Transverse colon (tissue), 4 donors: Measurements from ENCODE around the gene CDSN. TPM values are rescaled to one million over a fixed set of nuclear protein-coding genes. Genes with fewer than 3 reads are reported as not detected.
A peak's percentile ranks its signal among the peaks of the same experiment; 100 is the strongest.
"Not testable (repeated sequence)": the region's sequence is repeated elsewhere in the genome, so short reads cannot be mapped to it uniquely, and the experiment has no call there.

Source experiments
- DNase-seq: peaks from one replicate; pipeline ENCODE4 v3.0.0-alpha.2; 2019
- H3K27ac ChIP-seq, 4 donors: fragments of 200-600 bp; sonication (generic); 2 replicates each; pipeline ENCODE4 v1.5.1; 2016 to 2018; ENCODE audit warnings: inconsistent platforms in 4 of 4
- H3K27me3 ChIP-seq: fragments of 200-600 bp; sonication (generic); 2 replicates; pipeline ENCODE4 v1.5.1; 2017; ENCODE audit warnings: inconsistent platforms
- H3K36me3 ChIP-seq, 4 donors: fragments of 200-600 bp; sonication (generic); 2 replicates each; pipeline ENCODE4 v1.5.1; 2017 to 2019; ENCODE audit warnings: inconsistent platforms in 4 of 4
- H3K4me1 ChIP-seq, 4 donors: fragments of 200-600 bp; sonication (generic); 2 replicates each; pipeline ENCODE4 v1.5.1; 2017 to 2020; ENCODE audit warnings: inconsistent platforms in 4 of 4
- H3K4me3 ChIP-seq, 4 donors: fragments of 200-600 bp; sonication (generic); 1 replicate in 1 of 4; 2 replicates in 3 of 4; pipeline versions ENCODE4 v1.5.1 to v1.6.1; 2017 to 2019; ENCODE audit warnings: inconsistent platforms in 4 of 4
- H3K9me3 ChIP-seq, 2 donors: fragments of 200-600 bp; sonication (generic); 2 replicates each; pipeline ENCODE4 v1.5.1; 2017 to 2019; ENCODE audit warnings: inconsistent platforms in 2 of 2
- EP300 ChIP-seq: sonication (generic); formaldehyde crosslinking; IDR thresholded peaks from one replicate; pipeline ENCODE4 v1.6.1; 2017; ENCODE audit warnings: antibody characterized with exemption, low read depth
- POLR2A ChIP-seq: fragments of 450-650 bp; IDR thresholded peaks from one replicate; pipeline ENCODE4 v1.6.1; 2016; ENCODE audit warnings: antibody characterized with exemption, mild to moderate bottlenecking, moderate library complexity
- POLR2AphosphoS5 ChIP-seq, 3 donors: sonication (generic); formaldehyde crosslinking; IDR thresholded peaks; one replicate each; pipeline ENCODE4 v1.6.1; 2016; ENCODE audit warnings: antibody characterized with exemption in 3 of 3
- WGBS, 2 donors: methylation state at CpG; one replicate each; pipeline ENCODE4 v1.1.5; 2018; ENCODE audit warnings: low coverage in 1 of 2; 5-methylcytosine and 5-hydroxymethylcytosine counted together
- in situ Hi-C, 4 donors: fragments of 200-750 bp; cut with MboI; loops; one replicate each; pipeline versions ENCODE4 v1.15.0 to v1.15.1; 2017; ENCODE audit warnings: low sequenced_read_pairs in 3 of 4, low pct_ligation_motif_present in 1 of 4, low pct_unique_long_range_greater_than_20kb in 1 of 4
- intact Hi-C: fragments of 100-400 bp; cut with DNase I; formaldehyde crosslinking; loops from one replicate; pipeline ENCODE4 v1.15.1; 2023; ENCODE audit warnings: low total_unique reads
- total RNA-seq, 4 donors: library from RNA; depleted of rRNA; stranded (reverse); fragments of >200 nt; gene quantifications; one replicate each; pipeline ENCODE4 v1.1.0, GENCODE V29; 2016
- TF ChIP-seq, protein P1 (sequence below), 5 experiments: fragments of 200-600 bp in 3 of 5; fragments of 450-650 bp in 2 of 5; sonication (generic) in 3 of 5; IDR thresholded peaks; 1 replicate in 2 of 5; 2 replicates in 3 of 5; pipeline ENCODE4 v1.5.1; 2016 to 2017; ENCODE audit warnings: antibody characterized with exemption in 5 of 5, inconsistent platforms in 3 of 5, mild to moderate bottlenecking in 2 of 5, moderate library complexity in 1 of 5

The CDSN gene, protein sequence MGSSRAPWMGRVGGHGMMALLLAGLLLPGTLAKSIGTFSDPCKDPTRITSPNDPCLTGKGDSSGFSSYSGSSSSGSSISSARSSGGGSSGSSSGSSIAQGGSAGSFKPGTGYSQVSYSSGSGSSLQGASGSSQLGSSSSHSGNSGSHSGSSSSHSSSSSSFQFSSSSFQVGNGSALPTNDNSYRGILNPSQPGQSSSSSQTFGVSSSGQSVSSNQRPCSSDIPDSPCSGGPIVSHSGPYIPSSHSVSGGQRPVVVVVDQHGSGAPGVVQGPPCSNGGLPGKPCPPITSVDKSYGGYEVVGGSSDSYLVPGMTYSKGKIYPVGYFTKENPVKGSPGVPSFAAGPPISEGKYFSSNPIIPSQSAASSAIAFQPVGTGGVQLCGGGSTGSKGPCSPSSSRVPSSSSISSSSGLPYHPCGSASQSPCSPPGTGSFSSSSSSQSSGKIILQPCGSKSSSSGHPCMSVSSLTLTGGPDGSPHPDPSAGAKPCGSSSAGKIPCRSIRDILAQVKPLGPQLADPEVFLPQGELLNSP
- total RNA-seq: not detected

GRCh38 chr6:31120151-31120915, at the start of gene CDSN:
Gene CDSN, minus strand, starts transcription at chr6:31120446. Its CDS starts 27 bp downstream, at chr6:31120419.
- no peaks in the 10 kb centered on the region for H3K27me3 ChIP-seq
- in situ Hi-C loops (no loop called here), intact Hi-C loops (no loop called here)
- no peaks in the 10 kb centered on the region for H3K9me3 ChIP-seq
- TF ChIP-seq POLR2AphosphoS5 (IDR thresholded peaks at IDR 0.05) (no peak), EP300 (no peak)
- no peak for DNase-seq
- WGBS, 2 donors: 63 to 84% methylated on average over 4 to 26 of the region's 26 CpGs
- H3K4me1 ChIP-seq: peaks cover 0 to 14% (median 7%) of the 10 kb centered on the region in 4 donors
- H3K36me3 ChIP-seq: no peaks in the 10 kb centered on the region
- no peak within 1 kb of the TSS for H3K27ac ChIP-seq
- no peak within 1 kb of the TSS for H3K4me3 ChIP-seq

DNA sequence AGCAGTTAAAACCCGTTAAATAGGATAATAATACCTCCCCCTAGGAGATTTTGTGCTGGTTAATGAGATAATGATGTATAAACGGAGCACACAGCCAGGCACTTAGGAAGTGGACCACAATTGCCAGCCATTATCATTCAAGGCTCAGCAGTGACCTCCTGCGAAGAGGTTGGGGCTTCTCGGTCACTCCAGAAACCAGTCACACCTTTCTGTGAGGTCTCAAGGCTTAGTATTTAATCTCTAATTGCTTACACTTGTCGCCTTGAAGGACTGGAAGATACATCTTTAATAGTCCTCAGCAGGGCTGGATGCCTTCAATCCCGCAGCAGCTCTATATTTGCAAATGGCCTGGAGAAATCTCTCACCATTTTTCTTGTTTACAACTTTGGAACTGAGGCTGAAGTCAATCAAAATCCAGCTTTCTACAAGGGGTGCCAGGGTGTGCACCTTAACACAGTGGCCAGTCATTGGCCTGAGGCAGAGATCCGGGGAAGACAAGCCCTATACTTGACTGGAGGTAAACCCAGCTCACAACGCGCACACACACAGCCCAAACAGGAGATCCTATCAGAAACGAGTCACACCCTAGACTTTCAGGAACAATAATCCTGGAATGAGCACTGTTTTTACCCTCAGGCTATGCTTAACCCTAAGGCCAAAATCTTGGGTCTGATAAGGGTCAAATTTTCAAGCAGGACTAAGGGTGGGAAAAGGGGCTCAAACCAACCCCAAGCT, 49.0 kb upstream of the CDSN start:
- DNase-seq: no peak
- intact Hi-C loops: no loop called here
- WGBS, 2 donors: 80 to 100% methylated on average over 1 to 10 of the region's 10 CpGs
- no peak for TF ChIP-seq POLR2A
- Histone ChIP-seq H3K4me3 (no peak overlapping the region), H3K4me1 (no peaks in the 10 kb centered on the region), H3K36me3 (no peaks in the 10 kb centered on the region), H3K9me3 (no peaks in the 10 kb centered on the region), H3K27ac (no peak overlapping the region), H3K27me3 (no peaks in the 10 kb centered on the region)
- in situ Hi-C loops: no loop called here

- H3K36me3 ChIP-seq: no peaks in the 10 kb centered on the region
- intact Hi-C loops (no loop called here), in situ Hi-C loops (no loop called here)
- no peak overlapping the region for H3K4me3 ChIP-seq
- H3K27me3 ChIP-seq: no peaks in the 10 kb centered on the region
- no peaks in the 10 kb centered on the region for H3K9me3 ChIP-seq
- H3K27ac ChIP-seq: no peak overlapping the region
- no peaks in the 10 kb centered on the region for H3K4me1 ChIP-seq
- 74 to 90% methylated on average over 3 of the region's 3 CpGs for WGBS, 2 donors
- TF ChIP-seq POLR2AphosphoS5 (IDR thresholded peaks at IDR 0.05): no peak
- no peak for TF ChIP-seq POLR2A
- TF ChIP-seq EP300: no peak
- TF ChIP-seq, protein P1, sequence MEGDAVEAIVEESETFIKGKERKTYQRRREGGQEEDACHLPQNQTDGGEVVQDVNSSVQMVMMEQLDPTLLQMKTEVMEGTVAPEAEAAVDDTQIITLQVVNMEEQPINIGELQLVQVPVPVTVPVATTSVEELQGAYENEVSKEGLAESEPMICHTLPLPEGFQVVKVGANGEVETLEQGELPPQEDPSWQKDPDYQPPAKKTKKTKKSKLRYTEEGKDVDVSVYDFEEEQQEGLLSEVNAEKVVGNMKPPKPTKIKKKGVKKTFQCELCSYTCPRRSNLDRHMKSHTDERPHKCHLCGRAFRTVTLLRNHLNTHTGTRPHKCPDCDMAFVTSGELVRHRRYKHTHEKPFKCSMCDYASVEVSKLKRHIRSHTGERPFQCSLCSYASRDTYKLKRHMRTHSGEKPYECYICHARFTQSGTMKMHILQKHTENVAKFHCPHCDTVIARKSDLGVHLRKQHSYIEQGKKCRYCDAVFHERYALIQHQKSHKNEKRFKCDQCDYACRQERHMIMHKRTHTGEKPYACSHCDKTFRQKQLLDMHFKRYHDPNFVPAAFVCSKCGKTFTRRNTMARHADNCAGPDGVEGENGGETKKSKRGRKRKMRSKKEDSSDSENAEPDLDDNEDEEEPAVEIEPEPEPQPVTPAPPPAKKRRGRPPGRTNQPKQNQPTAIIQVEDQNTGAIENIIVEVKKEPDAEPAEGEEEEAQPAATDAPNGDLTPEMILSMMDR (IDR thresholded peaks at IDR 0.05): no peak
- no peak for DNase-seq
Measured at GRCh38 chr6:31168606-31169005, 48.4 kb upstream of the CDSN start.

- no peak for DNase-seq
- Histone ChIP-seq H3K4me1 (no peaks in the 10 kb centered on the region), H3K27ac (no peak overlapping the region), H3K9me3 (no peaks in the 10 kb centered on the region), H3K4me3 (no peak overlapping the region), H3K27me3 (no peaks in the 10 kb centered on the region), H3K36me3 (no peaks in the 10 kb centered on the region)
- intact Hi-C loops (no loop called here), in situ Hi-C loops (no loop called here)
- TF ChIP-seq POLR2AphosphoS5 (IDR thresholded peaks at IDR 0.05) (no peak), EP300 (no peak), POLR2A (no peak)
- TF ChIP-seq, protein P1 (IDR thresholded peaks at IDR 0.05): no peak
- 72% methylated on average over 5 of the region's 5 CpGs; no CpG with 5 or more reads in 1 of the 2 donors for WGBS, 2 donors
Measured at GRCh38 chr6:31165986-31166385, 45.7 kb upstream of the CDSN start.

DNA sequence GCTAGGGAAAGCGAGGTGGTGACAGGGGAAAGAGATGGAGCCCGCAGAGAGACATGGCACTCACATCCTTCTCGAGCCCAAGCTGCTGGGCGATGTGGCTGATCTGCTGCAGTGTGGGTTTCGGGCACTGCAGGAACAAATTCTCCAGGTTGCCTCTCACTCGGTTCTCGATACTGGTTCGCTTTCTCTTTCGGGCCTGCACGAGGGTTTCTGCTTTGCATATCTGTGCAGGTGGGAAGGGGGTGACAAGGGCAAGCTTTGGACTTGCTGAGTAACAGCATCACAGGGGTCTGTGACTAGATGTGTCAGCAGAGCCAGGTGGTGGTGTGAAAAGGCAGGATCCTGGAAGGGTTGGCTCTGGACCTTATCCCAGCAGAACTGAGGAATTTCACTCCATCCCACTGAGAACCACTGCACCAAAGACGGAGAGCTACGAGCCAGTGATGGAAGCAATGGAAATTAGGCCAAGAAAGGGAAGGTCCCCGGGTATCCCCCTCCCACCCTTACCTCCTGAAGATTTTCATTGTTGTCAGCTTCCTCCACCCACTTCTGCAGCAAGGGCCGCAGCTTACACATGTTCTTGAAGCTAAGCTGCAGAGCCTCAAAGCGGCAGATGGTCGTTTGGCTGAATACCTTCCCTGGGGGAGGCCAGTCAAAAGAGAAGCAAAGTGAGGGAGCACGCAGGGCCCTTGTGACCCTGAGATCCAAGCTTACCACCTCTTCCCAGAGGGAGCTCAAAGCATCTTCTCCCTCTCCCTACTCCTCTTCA, 45.0 kb upstream of the CDSN start:
- 74 to 91% methylated on average over 6 to 17 of the region's 17 CpGs for WGBS, 2 donors

DNA sequence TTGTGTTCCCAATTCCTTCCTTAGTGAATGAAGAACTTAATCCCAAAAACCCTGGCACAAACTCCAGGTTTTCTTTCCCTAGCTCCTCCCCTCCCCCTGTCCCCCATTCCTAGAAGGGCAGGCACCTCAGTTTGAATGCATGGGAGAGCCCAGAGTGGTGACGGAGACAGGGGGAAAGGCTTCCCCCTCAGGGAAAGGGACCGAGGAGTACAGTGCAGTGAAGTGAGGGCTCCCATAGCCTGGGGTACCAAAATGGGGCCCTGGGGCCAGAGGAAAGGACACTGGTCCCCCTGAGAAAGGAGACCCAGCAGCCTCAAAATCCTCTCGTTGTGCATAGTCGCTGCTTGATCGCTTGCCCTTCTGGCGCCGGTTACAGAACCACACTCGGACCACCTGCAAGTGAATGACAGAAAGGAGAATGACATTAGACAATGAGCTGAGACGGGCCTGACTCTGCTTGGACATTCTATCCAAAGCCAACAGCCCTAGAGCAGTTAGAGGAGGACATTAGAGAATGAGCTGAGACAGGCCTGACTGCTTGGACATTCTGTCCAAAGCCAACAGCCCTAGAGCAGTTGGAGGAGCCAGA, 44.3 kb upstream of the CDSN start:
- DNase-seq, H3K4me3 ChIP-seq, H3K4me1 ChIP-seq, in situ Hi-C loops, H3K27me3 ChIP-seq, H3K9me3 ChIP-seq, H3K36me3 ChIP-seq, H3K27ac ChIP-seq, intact Hi-C loops: not testable (repeated sequence)
- WGBS, 2 donors: 87 to 100% methylated on average over 1 to 9 of the region's 9 CpGs

More for the DNA sequence above, 45.0 kb upstream of the CDSN start:
- intact Hi-C loops, H3K9me3 ChIP-seq, H3K4me3 ChIP-seq, in situ Hi-C loops, H3K36me3 ChIP-seq, H3K4me1 ChIP-seq, H3K27ac ChIP-seq, H3K27me3 ChIP-seq: not testable (repeated sequence)
- DNase-seq: peak; percentile 53
